Mesendoderm (in vitro differentiated cells): Measurements from ENCODE around the gene NT5DC1.
A peak's percentile ranks its signal among the peaks of the same experiment; 100 is the strongest.

ENCODE experiments used
- DNase-seq: peaks from one replicate; pipeline ENCODE4 v3.0.0; 2013
- H2AK5ac ChIP-seq: 2 replicates; pipeline ENCODE4 v1.6.1; 2013; ENCODE audit warnings: low read length, inconsistent platforms
- H2BK120ac ChIP-seq: 2 replicates; pipeline ENCODE4 v1.6.1; 2013; ENCODE audit warnings: low read depth, mild to moderate bottlenecking, low read length, moderate library complexity, mixed read lengths
- H2BK15ac ChIP-seq: replicated peaks from 2 replicates; pipeline ENCODE4 v1.6.1; 2013; ENCODE audit warnings: low read depth, mild to moderate bottlenecking, moderate library complexity
- H2BK5ac ChIP-seq: 2 replicates; pipeline ENCODE4 v1.6.1; 2013; ENCODE audit warnings: low read length, inconsistent platforms
- H3K18ac ChIP-seq: 2 replicates; pipeline ENCODE4 v1.6.1; 2013; ENCODE audit warnings: mild to moderate bottlenecking, low read length, mixed read lengths
- H3K23ac ChIP-seq: one replicate; pipeline ENCODE4 v1.6.1; 2013; ENCODE audit warnings: low read length
- H3K27ac ChIP-seq: 2 replicates; pipeline ENCODE4 v1.5.1; 2013; ENCODE audit warnings: low read depth, mild to moderate bottlenecking, inconsistent platforms, low read length, moderate library complexity
- H3K27me3 ChIP-seq: 2 replicates; pipeline ENCODE4 v1.6.1; 2013; ENCODE audit warnings: low read length, control low read depth, mild to moderate bottlenecking, inconsistent platforms; ENCODE audit not compliant: insufficient read depth, poor library complexity
- H3K36me3 ChIP-seq: 2 replicates; pipeline ENCODE4 v1.6.1; 2013; ENCODE audit warnings: low read length, inconsistent platforms; ENCODE audit not compliant: control insufficient read depth, insufficient read depth
- H3K4ac ChIP-seq: one replicate; pipeline ENCODE4 v1.6.1; 2013; ENCODE audit warnings: low read depth, mild to moderate bottlenecking, low read length, moderate library complexity
- H3K4me1 ChIP-seq: 2 replicates; pipeline ENCODE4 v1.6.1; 2013; ENCODE audit warnings: low read depth, low read length, inconsistent platforms; ENCODE audit not compliant: control insufficient read depth
- H3K4me2 ChIP-seq: 2 replicates; pipeline ENCODE4 v1.6.1; 2013; ENCODE audit warnings: low read length
- H3K4me3 ChIP-seq: 2 replicates; pipeline ENCODE4 v1.5.1; 2013; ENCODE audit warnings: mild to moderate bottlenecking, low read length
- H3K56ac ChIP-seq: one replicate; pipeline ENCODE4 v1.6.1; 2013; ENCODE audit warnings: low read length
- H3K79me1 ChIP-seq: 2 replicates; pipeline ENCODE4 v1.6.1; 2013; ENCODE audit warnings: low read length, inconsistent platforms
- H3K79me2 ChIP-seq: 2 replicates; pipeline ENCODE4 v1.6.1; 2013; ENCODE audit warnings: mild to moderate bottlenecking, low read length; ENCODE audit not compliant: control insufficient read depth, insufficient read depth
- H3K9ac ChIP-seq: 2 replicates; pipeline ENCODE4 v1.6.1; 2013; ENCODE audit warnings: low read length, inconsistent platforms
- H4K5ac ChIP-seq: one replicate; pipeline ENCODE4 v1.6.1; 2013; ENCODE audit warnings: low read length
- H4K8ac ChIP-seq: one replicate; pipeline ENCODE4 v1.6.1; 2013; ENCODE audit warnings: low read depth, mild to moderate bottlenecking, control low read depth, low read length, moderate library complexity
- WGBS: extraction: QIAGEN DNeasy Blood & Tissue Kit; methylation state at CpG from one replicate; pipeline ENCODE4 v1.1.7; 2013; ENCODE audit warnings: low lambda C conversion rate, missing lambda C conversion rate; ENCODE audit not compliant: insufficient coverage; ENCODE audit errors: extremely low coverage; 5-methylcytosine and 5-hydroxymethylcytosine counted together

NT5DC1 gene

DNA sequence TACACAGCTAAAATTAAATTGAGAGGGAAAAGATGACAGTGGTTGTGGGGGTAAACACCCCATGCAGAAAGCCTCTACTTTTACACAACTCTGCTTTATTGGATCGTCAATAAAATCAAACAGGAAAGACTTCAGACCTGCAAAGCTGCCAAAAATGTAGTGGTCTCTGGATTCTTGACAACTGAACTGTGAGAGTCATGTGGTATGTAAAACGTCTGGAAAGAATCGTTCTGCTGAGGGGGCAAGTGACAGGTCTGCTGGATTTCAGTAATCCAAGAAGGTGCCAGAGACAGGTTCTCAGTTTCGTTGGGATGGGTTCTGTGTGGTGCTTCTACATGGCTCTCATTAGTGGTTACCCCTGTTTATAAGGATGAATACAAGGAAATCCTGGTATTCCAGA lies 89.9 kb downstream of the NT5DC1 start:
- Histone ChIP-seq H3K23ac (no peak overlapping the region), H2BK120ac (no peak overlapping the region), H4K5ac (no peak overlapping the region), H3K9ac (no peak overlapping the region), H4K8ac (no peak overlapping the region), H2AK5ac (no peak overlapping the region), H2BK15ac (no peak overlapping the region), H3K27ac (no peak overlapping the region), H3K56ac (no peak overlapping the region), H3K27me3 (no peaks in the 10 kb centered on the region), H3K79me1 (no peaks in the 10 kb centered on the region), H3K18ac (no peak overlapping the region), H3K79me2 (no peaks in the 10 kb centered on the region), H3K4ac (no peak overlapping the region), H2BK5ac (no peak overlapping the region), H3K4me2 (no peak overlapping the region), H3K4me3 (no peak overlapping the region), H3K4me1 (no peaks in the 10 kb centered on the region), H3K36me3 (no peaks in the 10 kb centered on the region)
- WGBS = no CpG with 5 or more reads among the region's 4 CpGs
- DNase-seq = no peak

DNA sequence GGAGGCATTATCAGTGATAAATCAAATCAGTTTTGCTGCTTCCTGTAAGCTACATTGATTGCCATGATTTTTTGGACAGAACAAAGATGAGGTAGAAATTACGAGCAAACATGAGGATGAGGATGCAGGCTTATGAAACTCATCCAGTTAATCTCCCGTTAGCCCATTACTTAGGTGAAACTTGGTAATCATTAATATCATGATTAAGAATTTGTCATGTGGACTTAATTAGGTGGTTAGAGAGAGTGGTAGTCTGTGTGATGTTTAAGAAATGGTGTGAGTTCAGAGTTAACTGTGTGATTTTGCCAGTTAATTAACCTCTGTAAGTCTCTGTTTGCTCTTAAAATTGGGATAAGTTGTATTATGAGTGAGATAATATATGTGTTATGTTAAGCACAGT lies 91.2 kb downstream of the NT5DC1 start:
- H4K8ac ChIP-seq = no peak overlapping the region
- WGBS = no CpG with 5 or more reads among the region's 2 CpGs
- no peak overlapping the region for H3K23ac ChIP-seq
- H3K79me2 ChIP-seq = no peaks in the 10 kb centered on the region
- no peak overlapping the region for H3K9ac ChIP-seq
- no peak overlapping the region for H3K4me3 ChIP-seq
- H3K18ac ChIP-seq = no peak overlapping the region
- no peaks in the 10 kb centered on the region for H3K79me1 ChIP-seq
- no peaks in the 10 kb centered on the region for H3K36me3 ChIP-seq
- no peak overlapping the region for H4K5ac ChIP-seq
- H2BK120ac ChIP-seq = no peak overlapping the region
- H3K4me1 ChIP-seq = no peaks in the 10 kb centered on the region
- H3K27ac ChIP-seq = no peak overlapping the region
- H3K27me3 ChIP-seq = no peaks in the 10 kb centered on the region
- no peak overlapping the region for H3K4ac ChIP-seq
- H2BK15ac ChIP-seq = no peak overlapping the region
- no peak overlapping the region for H3K56ac ChIP-seq
- H2BK5ac ChIP-seq = no peak overlapping the region
- no peak overlapping the region for H3K4me2 ChIP-seq
- DNase-seq = no peak
- H2AK5ac ChIP-seq = no peak overlapping the region

- H4K8ac ChIP-seq = no peak overlapping the region
- no peaks in the 10 kb centered on the region for H3K27me3 ChIP-seq
- H3K18ac ChIP-seq = no peak overlapping the region
- no peak overlapping the region for H3K4me2 ChIP-seq
- no peaks in the 10 kb centered on the region for H3K36me3 ChIP-seq
- WGBS = no CpG with 5 or more reads among the region's 3 CpGs
- H2BK15ac ChIP-seq = no peak overlapping the region
- no peak overlapping the region for H2BK120ac ChIP-seq
- no peak overlapping the region for H3K27ac ChIP-seq
- no peak overlapping the region for H3K4ac ChIP-seq
- H3K79me1 ChIP-seq = no peaks in the 10 kb centered on the region
- H2BK5ac ChIP-seq = no peak overlapping the region
- H3K4me3 ChIP-seq = no peak overlapping the region
- no peak overlapping the region for H3K9ac ChIP-seq
- no peak for DNase-seq
- H3K4me1 ChIP-seq = no peaks in the 10 kb centered on the region
- H3K56ac ChIP-seq = no peak overlapping the region
- no peak overlapping the region for H3K23ac ChIP-seq
- no peak overlapping the region for H2AK5ac ChIP-seq
- no peak overlapping the region for H4K5ac ChIP-seq
- no peaks in the 10 kb centered on the region for H3K79me2 ChIP-seq
Observed at GRCh38 chr6:116192786-116193185, 92.1 kb downstream of the NT5DC1 start.

- H3K9ac ChIP-seq = no peak overlapping the region
- H2BK120ac ChIP-seq = no peak overlapping the region
- WGBS = no CpG with 5 or more reads among the region's 3 CpGs
- no peak overlapping the region for H3K4ac ChIP-seq
- H3K27me3 ChIP-seq = no peaks in the 10 kb centered on the region
- H3K79me2 ChIP-seq = no peaks in the 10 kb centered on the region
- H3K23ac ChIP-seq = no peak overlapping the region
- no peaks in the 10 kb centered on the region for H3K4me1 ChIP-seq
- H3K27ac ChIP-seq = peak overlapping the region; percentile 3
- no peaks in the 10 kb centered on the region for H3K36me3 ChIP-seq
- H2AK5ac ChIP-seq = no peak overlapping the region
- no peak for DNase-seq
- H4K5ac ChIP-seq = no peak overlapping the region
- H2BK5ac ChIP-seq = no peak overlapping the region
- no peak overlapping the region for H3K56ac ChIP-seq
- no peak overlapping the region for H3K18ac ChIP-seq
- no peak overlapping the region for H3K4me2 ChIP-seq
- no peak overlapping the region for H2BK15ac ChIP-seq
- no peak overlapping the region for H4K8ac ChIP-seq
- no peaks in the 10 kb centered on the region for H3K79me1 ChIP-seq
- no peak overlapping the region for H3K4me3 ChIP-seq
Observed at GRCh38 chr6:116196841-116197240, 96.2 kb downstream of the NT5DC1 start.

DNA sequence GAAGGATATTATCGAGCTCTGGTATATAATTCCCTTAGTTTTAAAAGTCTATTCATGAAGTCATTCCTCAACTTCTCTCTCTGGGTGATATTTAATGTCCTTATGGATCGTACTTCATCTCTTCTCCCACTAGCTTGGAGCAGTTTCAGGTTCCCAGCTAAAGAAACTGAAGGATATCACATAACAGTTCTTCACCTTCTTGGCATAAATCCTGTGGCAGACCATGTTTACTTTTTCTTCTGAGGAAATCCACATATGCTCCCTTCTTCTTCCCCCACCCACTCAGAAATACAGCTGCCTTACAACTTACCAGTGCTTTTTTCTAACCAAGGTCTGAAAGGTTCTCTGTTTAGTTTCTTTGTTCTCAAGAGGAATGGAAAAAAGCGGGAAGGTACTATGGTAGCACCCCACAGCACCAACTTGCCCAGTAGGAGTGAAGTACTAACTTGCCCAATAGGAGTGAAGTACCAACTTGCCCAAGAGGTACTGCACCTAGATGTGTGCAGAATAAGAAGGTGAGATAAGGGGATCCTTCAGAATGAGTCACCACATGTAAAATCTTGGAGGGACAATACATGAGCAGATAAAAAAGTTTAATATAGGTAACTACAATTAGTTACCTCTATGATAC lies 100.1 kb downstream of the NT5DC1 start:
- Histone ChIP-seq H3K23ac (no peak overlapping the region), H3K18ac (no peak overlapping the region), H3K56ac (no peak overlapping the region), H2AK5ac (no peak overlapping the region), H3K27ac (no peak overlapping the region), H2BK5ac (no peak overlapping the region), H3K27me3 (no peaks in the 10 kb centered on the region), H3K4me3 (no peak overlapping the region), H4K5ac (no peak overlapping the region), H3K36me3 (no peaks in the 10 kb centered on the region), H2BK120ac (no peak overlapping the region), H3K4ac (no peak overlapping the region), H3K79me1 (no peaks in the 10 kb centered on the region), H3K79me2 (no peaks in the 10 kb centered on the region), H3K4me1 (no peaks in the 10 kb centered on the region), H4K8ac (no peak overlapping the region), H3K9ac (no peak overlapping the region), H3K4me2 (no peak overlapping the region), H2BK15ac (no peak overlapping the region)
- WGBS = no CpG with 5 or more reads among the region's 3 CpGs
- no peak for DNase-seq

GRCh38 chr6:116201538-116201937 lies 100.9 kb downstream of the NT5DC1 start:
- Histone ChIP-seq H4K5ac (no peak overlapping the region), H3K4me3 (no peak overlapping the region), H3K36me3 (no peaks in the 10 kb centered on the region), H2BK120ac (no peak overlapping the region), H3K79me1 (no peaks in the 10 kb centered on the region), H3K23ac (no peak overlapping the region), H3K56ac (no peak overlapping the region), H2AK5ac (no peak overlapping the region), H3K79me2 (no peaks in the 10 kb centered on the region), H2BK5ac (no peak overlapping the region), H3K27ac (no peak overlapping the region), H4K8ac (no peak overlapping the region), H3K4ac (no peak overlapping the region), H3K4me1 (no peaks in the 10 kb centered on the region), H3K4me2 (no peak overlapping the region), H3K18ac (no peak overlapping the region), H2BK15ac (no peak overlapping the region), H3K9ac (no peak overlapping the region), H3K27me3 (no peaks in the 10 kb centered on the region)
- DNase-seq = no peak
- WGBS = no CpG with 5 or more reads among the region's 2 CpGs
